ENCODE results near the gene TREH.
"Not testable (repeated sequence)": the region's sequence is repeated elsewhere in the genome, so short reads cannot be mapped to it uniquely, and the experiment has no call there.

Gene TREH

DNA sequence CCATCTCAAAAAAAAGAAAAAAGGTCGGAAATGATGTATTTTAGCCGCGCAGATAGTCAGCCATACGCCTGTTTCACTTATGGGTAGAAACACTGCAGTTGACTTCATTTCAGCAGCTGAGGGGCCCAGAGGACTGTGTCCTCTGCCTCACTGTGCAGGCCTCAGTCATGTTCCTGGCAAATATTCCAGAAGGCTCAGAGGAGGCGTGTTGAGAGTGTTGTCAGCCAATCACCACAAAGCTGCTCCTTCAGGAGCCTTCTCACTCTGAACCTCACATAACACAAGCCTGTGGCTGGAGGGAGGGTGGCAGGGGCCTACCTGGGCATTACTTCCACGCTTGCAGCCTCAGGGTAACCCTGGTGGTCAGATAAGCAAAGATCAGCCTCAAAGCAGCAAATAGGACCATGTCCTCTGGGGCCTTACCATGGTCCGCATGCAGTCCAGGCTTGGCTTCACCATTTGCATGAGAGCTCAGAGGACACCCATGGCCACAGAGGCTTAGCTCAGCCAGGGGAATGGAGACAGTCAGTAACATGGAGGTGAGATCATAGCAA is 17.3 kb upstream of the TREH start:
- no peak for DNase-seq

DNA sequence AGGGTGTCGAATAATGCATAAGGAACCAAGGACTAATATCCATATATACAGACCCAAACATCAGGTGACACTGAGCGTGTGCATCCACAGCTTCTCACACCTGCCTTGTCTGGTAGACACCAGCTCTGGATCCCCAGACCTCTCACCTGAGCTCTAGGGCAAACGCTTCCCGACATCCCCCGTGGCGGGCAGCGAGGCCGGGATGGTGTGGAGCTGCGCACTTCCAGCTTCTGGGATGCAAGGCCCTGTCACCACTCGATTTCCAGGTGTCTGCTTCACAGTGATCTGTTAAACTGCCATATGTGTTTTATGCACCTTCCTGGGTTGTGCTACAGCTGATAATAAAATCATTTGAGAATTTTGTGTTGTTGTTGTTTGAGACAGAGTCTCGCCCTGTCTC is 15.3 kb upstream of the TREH start:
- DNase-seq: no peak

DNA sequence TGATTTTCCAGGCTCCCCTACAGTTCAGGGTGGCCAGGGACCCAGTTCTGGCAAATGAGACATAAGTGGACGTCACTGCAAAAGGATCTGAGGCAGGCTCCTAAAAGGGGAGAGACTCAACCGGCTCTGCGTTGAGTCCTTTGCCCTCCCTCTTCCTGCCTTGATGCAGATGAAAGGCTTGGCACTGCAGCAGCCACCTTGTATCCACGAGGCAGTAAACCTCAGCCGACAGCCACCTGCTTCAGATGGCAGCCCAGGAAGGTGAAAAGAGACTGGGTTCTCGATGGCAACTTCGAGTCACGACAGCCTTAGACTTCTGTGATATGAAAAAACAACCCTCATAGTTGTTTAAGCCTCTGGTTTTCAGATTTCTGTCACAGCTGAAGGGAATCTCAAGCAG is 14.7 kb upstream of the TREH start:
- DNase-seq: no peak

DNA sequence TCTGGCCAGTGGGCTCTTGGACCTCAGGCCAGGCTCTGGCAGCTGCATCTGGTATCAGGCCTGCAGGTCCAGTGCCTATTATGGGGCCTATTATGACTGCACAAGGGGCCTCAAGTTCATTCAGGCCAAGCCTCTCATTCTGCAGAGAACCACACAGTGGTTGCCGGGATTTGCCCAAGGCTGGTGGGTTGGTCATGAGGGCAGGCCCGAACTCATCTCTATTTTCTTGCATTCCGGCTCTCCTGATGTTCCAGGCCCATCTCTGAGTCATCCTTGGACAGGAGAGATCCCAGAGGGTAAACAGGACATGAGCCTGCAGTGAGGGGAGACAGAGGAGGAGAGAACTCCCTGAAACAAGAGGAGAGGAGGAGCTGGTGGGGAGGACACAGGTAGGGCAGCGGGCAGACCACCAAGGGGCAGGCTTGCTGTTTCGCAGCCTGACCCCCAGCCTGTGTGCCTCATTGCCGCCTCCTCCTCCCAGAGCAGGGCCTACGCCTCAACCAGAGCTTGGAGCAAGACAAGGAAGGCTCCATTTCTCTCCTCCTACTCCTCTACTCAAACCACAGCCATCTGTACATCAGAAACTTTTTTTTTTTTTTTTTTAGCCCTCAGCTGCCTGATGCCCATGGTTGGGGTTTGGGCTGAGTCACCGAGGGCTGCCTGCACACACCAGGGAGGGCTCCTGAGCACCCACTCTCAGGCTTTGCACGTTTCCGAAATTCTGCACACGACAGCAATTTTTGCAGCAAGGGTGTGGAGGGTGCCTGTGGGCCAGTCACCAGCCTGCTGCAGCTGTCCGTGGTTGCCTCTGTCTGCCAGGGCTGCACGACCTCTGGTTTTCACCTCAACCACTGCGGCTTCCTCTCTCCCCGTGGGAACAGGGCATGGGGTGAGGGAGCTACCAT is 12.7 kb upstream of the TREH start:
- no peak for DNase-seq

DNA sequence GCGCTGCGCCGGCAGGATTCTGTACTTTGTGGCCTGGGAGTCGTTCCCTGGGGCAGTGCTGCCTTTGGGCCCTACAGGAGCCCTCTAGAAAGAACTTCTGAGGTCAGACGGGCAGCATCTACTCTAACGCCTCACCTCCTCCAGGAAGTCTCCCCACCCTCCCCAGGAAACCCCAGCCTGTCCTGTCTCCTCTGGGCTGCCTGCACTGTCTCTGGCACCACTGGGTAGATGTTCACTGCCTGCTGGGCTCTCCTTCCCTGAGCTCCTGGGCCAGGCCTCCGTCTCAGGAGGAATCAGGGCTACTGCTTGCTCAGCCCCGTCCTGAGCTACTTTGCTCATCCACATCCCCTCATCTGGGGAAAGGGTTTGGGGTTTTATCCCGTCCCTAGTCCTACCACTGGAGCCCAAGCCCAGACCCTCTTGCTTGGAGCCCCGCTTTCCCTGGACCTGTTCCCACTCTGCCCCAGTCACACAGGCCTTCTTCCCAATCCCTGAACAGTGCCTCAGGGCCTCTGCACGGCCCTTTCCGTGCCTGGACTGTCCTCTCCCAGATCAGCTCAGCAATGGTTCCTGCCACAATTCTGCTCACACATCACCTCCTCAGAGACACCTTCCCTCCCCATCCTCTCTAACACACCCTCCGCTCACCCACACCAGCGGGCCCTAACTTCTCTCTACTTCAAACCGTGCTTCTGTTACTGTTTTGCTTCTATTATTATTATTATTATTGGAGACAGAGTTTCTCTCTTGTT is 11.3 kb upstream of the TREH start:
- no peak for DNase-seq

DNA sequence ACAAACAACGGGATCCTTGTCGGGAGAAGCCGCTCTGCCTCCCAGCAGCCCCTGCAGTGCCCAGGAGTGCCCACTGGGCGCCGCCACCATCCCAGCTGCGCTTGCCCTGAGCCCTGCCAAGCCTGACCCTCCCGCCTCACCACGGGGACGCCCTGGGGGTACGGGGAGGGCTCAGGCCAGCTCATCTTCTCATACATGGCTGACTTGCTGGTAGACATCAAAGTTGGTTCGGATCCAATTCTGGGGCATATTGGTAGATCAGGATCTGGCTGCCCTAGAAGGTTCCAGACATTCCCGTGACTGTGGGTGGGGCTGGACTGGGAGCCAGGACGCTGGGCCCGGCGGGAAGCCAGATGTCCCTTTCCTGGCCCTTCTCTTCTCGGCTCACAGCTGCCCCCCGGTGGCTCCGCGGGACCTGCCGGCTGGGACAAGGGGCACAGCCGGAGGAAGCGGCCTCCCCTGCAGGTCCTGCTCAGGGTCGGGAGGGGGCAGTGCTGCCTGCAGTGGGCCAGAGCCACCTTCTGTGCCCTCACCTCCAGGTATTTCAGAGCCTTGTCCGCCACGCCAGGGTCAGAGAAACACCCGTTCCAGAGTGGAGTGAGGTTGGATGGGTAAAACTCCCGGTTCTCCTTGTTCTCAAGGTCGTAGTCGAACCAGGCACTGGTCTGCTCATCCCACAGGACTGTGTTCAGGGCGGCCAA is 10.6 kb upstream of the TREH start:
- peak; percentile 91 for DNase-seq

DNA sequence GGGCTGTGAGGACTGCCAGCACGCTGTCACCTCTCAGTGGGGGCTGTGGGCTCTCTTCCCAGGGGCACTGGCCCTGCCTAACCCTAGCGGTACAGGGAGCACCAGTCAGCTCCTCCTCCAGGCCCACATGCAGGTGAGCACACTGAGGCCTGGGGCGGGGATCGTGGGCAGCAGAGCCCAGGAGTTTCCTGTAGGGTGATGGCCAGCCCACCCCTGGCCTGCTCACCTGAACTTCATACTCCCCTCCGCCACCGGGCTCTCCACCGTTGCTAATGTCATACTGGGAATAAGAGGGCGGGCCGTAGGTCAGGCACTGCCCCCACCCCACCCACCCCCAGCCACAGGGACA is 10.0 kb upstream of the TREH start:
- DNase-seq: no peak

DNA sequence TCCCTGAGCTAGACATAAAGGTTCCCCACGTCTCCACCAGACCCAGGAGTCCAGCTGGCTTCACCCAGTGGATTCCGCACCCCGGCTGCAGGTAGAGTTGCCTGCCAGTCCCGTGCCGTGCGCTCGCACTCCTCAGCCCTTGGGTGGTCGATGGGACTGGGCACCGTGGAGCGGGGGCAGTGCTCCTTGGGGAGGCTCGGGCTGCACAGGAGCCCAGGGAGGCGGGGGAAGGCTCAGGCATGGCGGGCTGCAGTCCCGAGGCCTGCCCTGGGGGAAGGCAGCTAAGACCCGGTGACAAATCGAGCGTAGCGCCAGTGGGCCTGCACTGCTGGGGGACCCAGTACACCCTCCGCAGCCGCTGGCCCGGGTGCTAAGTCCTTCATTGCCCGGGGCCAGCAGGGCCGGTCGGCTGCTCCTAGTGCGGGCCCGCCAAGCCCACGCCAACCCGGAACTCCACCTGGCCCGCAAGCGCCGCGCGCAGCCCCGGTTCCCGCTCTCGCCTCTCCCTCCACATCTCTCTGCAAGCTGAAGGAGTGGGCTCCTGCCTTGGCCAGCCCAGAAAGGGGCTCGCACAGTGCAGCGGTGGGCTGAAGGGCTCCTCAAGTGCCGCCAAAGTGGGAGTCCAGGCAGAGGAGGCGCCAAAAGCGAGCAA is 9.5 kb upstream of the TREH start:
- no peak for DNase-seq

DNA sequence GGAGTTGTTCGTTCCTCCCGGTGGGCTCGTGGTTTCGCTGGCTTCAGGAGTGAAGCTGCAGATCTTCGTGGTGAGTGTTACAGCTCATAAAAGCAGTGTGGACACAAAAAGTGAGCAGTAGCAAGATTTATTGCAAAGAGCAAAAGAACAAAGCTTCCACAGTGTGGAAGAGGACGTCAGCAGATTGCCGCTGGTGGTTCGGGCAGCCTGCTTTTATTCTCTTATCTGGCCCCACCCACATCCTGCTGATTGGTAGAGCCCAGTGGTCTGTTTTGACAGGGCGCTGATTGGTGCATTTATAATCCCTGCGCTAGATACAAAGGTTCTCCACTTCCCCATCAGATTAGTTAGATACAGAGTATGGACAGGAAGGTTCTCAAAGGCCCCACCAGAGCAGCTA is 8.9 kb upstream of the TREH start:
- not testable (repeated sequence) for DNase-seq

DNA sequence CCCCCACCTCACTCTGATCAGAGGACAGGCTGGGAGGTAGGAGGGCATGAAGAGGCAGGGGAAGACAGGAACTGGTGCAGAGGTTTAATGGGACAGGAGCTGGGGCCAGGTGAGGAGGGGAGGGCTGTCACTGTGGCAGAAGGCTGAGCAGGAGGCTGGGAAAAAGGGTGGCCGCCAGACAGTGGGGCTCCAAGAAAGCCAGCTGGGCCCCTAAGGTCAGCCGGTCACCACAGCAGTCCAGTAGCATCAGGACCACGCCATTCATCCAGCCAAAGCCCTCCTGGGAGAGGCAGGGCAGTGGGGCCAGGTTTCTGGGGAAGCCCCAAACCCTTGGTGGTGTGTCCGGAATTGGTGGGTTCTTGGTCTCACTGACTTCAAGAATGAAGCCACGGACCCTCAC is 8.5 kb upstream of the TREH start:
- DNase-seq: no peak

DNA sequence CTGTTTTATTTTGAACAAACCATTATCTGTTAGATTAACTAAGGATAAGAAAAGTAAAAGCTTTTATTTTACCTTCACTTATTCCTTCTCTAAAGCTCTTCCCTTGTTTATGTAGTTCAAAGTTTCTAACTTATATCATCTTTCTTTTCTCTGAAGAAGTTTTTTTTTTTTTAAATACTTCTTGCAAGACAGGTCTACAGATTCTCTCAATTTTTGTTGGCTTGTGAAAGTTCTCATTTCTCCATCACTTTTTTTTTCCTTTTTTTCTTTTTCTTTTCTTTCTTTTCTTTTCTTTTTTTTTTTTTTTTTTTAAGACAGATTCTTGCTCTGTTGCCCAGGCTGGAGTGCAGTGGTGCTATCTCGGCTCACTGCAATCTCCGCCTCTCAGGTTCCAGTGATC is 4.7 kb upstream of the TREH start:
- DNase-seq: no peak

DNA sequence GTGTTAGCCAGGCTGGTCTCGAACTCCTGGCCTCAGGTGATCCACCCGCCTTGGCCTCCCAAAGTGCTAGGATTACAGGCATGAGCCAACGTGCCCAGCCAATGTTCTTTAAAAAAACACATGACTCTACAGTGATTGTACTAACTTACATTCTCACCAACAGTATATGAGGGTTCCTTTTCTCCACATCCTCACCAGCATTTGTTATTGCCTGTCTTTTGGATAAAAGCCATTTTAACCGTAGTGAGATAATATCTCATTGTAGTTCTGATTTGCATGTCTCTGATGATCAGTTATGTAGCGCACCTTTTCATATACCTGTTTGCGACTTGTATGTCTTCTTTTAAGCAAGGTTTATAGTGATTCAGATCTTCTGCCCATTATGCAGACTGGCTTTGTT is 3.5 kb upstream of the TREH start:
- not testable (repeated sequence) for DNase-seq

DNA sequence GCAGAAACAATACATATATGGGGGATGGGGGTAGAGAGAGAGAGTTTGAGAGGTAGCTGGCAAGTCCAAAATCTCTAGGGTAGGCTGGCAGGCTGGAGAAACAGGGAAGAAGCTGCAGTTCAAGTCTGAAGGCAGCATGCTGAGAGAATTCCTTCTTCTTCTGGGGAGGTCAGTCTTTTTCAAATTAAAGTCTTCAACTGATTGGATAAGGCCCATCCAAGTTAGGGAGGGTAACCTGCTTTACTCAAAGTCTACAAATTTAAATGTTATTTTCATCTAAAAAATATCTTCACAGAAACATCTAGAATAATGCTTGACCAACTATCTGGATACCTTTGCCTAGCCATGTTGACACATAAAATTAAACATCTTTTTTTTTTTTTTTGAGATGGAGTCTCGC is 2.9 kb upstream of the TREH start:
- no peak for DNase-seq

DNA sequence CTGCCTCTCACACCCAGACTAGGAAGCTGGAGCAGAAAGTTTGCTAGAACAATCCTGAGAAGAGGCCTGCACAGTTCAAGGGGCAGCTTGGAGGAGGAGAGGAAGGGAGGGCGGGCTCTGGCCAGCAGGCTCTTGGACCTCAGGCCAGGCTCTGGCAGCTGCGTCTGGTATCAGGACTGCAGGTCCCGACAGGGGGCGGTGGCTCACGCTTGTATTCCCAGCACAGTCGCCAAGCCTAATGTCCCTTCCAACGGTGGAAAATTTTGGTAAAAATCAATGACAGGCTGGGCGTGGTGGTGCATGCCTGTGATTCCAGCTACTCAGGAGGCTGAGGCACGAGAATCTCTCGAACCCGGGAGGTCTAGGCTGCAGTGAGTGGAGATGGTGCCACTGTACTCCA is 542 bp downstream of the TREH start:
- DNase-seq: not testable (repeated sequence)

DNA sequence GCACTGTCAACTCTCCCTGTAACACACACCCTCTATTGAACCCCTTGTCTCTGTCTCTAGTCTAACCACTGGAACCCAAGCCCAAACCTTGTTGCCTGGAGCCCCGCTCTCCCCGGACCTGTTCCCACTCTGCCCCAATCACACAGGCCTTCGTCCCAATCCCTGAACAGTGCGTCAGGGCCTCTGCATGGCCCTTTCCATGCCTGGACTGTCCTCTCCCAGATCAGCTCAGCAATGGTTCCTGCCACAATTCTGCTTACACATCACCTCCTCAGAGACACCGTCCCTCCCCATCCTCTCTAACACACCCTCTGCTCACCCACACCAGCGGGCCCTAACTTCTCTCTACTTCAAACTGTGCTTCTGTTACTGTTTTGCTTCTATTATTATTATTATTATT is 1.5 kb downstream of the TREH start:
- DNase-seq: no peak

DNA sequence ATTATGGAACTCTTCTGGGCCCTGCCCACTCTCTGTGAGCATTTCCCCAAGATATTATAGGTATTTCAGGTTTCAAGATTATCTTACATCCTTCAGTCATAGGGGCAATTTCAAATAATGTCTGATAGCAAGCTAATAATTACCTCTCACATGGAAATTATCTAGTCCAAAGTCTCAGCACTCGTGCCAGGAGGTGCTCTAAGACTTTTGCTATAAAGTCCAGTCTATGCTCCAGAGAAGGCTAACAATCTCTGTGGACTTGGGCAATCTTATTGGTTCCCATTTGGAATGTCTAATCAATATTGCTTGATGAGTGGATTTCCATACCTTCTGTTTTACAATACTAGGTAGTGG is 5.4 kb downstream of the TREH start:
- no peak for DNase-seq

DNA sequence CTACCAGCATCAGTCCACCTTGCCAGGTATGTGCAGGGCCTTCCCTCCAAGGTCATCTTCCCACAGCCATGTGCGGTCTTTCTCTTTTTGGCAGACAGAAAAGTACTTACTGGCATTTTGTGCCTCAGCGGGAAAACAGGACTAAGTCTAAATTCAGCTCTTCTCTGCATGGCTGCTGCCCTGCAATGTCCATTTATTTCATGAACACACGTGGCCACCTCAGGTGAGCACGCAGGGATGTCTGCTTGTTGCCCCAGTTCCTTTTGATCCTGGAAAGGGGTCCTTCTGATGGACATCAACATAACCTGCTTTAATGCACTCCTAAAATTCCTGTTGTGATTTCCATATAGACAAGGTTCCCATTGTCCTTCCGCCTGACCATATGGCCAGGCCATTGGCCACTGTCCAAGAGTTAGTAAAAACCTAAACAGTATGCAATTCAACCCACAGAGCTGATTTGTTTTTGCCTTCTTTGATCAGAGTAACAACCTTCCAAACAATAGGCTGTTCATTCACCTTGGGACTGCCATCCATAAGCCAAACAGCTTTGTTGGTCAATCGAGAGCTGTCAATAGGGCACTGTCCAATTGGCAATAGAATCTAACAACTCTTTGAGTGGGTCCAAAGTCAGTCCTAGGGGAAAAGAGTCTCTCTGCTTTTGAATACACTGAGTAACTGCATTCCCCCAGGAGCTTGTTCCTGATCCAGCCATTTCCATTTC is 5.9 kb downstream of the TREH start:
- no peak for DNase-seq

DNA sequence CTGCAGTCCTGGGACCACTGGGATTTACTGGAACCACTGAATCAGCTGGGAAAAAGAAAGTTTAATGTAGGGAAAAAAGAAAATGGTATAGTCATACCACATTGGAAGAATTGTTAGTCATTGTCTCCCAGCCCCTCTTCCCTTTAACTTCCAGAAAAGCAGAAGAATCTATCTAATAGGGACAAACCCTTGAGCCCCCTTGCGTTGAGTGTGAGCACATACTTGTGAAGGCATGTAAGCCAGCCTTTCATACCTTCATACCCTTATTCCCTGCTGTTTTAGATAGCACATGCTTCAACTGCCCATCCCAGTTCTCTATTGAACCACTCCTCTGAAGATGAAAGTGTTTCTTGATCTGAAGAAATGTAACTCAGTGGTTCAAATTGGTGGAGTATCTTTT is 6.6 kb downstream of the TREH start:
- no peak for DNase-seq

DNA sequence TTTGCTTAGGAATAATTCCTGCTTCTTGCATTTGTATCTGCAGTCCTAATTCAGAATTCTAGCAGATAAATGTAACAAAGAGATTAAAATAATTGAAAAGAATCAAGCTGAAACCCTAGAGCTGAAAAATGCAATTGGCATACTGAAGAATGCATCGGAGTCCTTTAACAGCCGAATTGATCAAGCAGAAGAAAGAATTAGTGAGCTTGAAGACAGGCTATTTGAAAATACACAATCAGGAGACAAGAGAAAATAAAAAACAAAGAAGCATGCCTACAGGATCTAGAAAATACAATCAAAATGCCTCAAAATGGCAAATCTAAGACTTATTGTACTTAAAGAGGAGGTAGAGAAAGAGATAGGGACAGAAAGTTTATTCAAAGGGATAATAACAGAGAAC is 8.2 kb downstream of the TREH start:
- no peak for DNase-seq

DNA sequence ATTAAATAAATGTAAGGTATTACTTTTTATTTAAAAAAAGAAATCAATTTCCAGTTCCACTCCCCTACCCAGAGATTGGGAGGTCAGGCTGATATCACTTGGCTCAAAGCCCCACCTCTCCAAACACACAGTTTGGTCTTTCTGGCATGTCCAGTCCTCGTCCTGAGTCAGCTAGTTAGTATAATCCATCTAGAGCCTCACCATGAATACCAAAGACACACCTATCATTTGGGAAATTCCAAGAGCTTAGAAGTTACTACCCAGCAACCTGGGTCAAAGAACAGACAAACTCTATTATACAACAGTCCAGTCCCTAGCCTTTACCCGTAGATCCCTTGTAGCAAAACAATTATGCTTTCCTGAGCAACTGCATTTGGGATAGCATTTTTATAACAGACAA is 9.4 kb downstream of the TREH start:
- DNase-seq: no peak

DNA sequence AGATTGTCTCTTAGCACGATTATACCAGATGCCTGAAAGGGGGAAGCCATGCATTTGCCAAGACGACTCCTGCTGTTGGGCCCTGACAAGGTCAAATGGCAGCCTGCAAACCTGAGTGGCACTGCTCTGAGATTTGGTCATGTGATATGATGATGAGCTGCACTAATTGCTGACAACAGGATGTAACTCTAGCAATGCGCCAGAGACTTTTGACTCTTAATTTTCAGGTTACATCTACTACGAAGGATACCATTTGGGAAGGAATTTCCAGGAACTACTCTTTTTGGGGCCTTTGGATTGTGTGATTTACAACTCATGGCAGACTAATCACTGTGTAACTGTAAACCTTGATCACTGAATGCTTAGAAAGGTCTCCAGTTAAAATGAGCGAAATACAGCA is 13.1 kb downstream of the TREH start:
- no peak for DNase-seq

DNA sequence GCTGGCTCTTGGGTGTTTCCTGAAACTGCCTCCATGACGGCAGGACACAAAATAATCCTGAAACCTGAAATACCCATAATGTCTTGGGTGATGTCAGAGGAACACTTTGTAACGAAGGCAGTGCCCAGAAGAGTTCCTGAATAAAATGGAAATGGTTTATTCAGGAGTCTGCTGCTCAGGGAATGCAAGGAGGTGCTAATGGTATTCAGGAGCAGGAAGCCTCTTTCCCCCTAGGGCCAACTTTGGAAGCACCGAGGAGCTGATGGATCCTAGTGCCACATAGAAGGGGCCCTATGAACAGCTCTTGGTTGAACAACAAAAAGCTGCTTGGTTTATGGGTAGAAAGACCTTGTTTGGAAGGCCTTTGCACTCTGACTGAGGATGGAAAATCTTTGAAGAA is 15.5 kb downstream of the TREH start:
- DNase-seq: no peak

DNA sequence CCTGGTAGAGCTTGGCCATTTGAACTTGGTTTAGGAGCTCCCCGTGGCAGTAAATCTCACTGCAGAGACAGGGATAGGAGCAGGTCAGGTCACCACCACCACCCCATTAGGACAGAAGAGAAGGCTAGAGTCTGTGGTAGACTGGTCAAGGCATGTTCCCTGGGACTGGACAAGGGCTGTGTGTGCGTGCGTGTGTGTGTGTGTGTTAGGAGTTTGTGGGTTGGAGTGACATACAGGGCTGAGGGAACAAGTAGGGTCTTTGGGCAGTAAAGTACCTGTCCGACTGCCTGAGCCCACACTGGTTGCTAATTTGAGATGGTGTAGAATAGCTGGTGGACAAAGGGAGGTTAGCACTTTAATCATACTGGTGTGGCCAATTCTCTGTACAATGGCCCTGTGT is 16.1 kb downstream of the TREH start:
- DNase-seq: no peak

All from NCI-H774 (cell line).